CD14-positive monocyte (primary cell): ENCODE measurements around the gene PNPLA3. TPM values are rescaled to one million over a fixed set of nuclear protein-coding genes. Genes with fewer than 3 reads are reported as not detected.

Experiments used
- DNase-seq, 3 donors: peaks; one replicate each; pipeline ENCODE4 v3.0.0-alpha.2; 2011 to 2022
- H2AFZ ChIP-seq: 2 replicates; pipeline ENCODE4 v1.6.0; 2012; ENCODE audit warnings: mild to moderate bottlenecking, low read depth, low read length, inconsistent platforms; ENCODE audit not compliant: insufficient read depth, poor library complexity, severe bottlenecking
- H3K27ac ChIP-seq, 2 donors: 1 replicate in 1 of 2; 2 replicates in 1 of 2; pipeline ENCODE4 v1.5.1; 2012 to 2013; ENCODE audit warnings: low read length in 2 of 2, control low read depth in 1 of 2, inconsistent platforms in 1 of 2, low read depth in 1 of 2, mild to moderate bottlenecking in 1 of 2
- H3K27me3 ChIP-seq, 2 donors: one replicate each; pipeline versions ENCODE4 v1.6.0 to v1.6.1; 2011 to 2013; ENCODE audit warnings: low read length in 2 of 2; ENCODE audit not compliant: control insufficient read depth in 2 of 2, insufficient read depth in 2 of 2
- H3K36me3 ChIP-seq, 2 donors: replicated peaks in 1 of 2; 1 replicate in 1 of 2; 2 replicates in 1 of 2; pipeline versions ENCODE4 v1.5.1 to v1.6.1; 2012 to 2013; ENCODE audit warnings: low read length in 2 of 2, control low read depth in 1 of 2, inconsistent platforms in 1 of 2, mild to moderate bottlenecking in 1 of 2; ENCODE audit not compliant: insufficient read depth in 2 of 2, control insufficient read depth in 1 of 2
- H3K4me1 ChIP-seq, 2 donors: 1 replicate in 1 of 2; 2 replicates in 1 of 2; pipeline versions ENCODE4 v1.5.1 to v1.6.1; 2012 to 2013; ENCODE audit warnings: low read length in 2 of 2, control low read depth in 1 of 2, inconsistent platforms in 1 of 2, mild to moderate bottlenecking in 1 of 2, moderate library complexity in 1 of 2; ENCODE audit not compliant: insufficient read depth in 2 of 2, control insufficient read depth in 1 of 2
- H3K4me2 ChIP-seq: replicated peaks from 2 replicates; pipeline ENCODE3; 2012; ENCODE audit warnings: low read length, moderate library complexity, mild to moderate bottlenecking; ENCODE audit not compliant: poor library complexity, severe bottlenecking; ENCODE audit errors: extremely low read depth
- H3K4me3 ChIP-seq, 3 experiments: fragments of 200-600 bp in 1 of 3; sonication (generic) in 1 of 3; replicated peaks in 1 of 3; 1 replicate in 2 of 3; 2 replicates in 1 of 3; pipeline ENCODE4 v1.5.1; 2011 to 2013; ENCODE audit warnings: low read length in 3 of 3, mild to moderate bottlenecking in 3 of 3, control low read depth in 2 of 3, low read depth in 2 of 3, inconsistent platforms in 1 of 3, moderate library complexity in 1 of 3
- H3K79me2 ChIP-seq: 2 replicates; pipeline ENCODE4 v1.6.0; 2012; ENCODE audit warnings: mild to moderate bottlenecking, control low read depth, inconsistent platforms, low read length, moderate library complexity; ENCODE audit not compliant: insufficient read depth
- H3K9ac ChIP-seq: 2 replicates; pipeline ENCODE4 v1.6.0; 2017; ENCODE audit warnings: low read length, mild to moderate bottlenecking; ENCODE audit not compliant: insufficient read depth, poor library complexity, severe bottlenecking
- H3K9me3 ChIP-seq, 2 donors: replicated peaks in 1 of 2; 1 replicate in 1 of 2; 2 replicates in 1 of 2; pipeline versions ENCODE4 v1.5.1 to v1.6.1; 2012 to 2013; ENCODE audit warnings: low read length in 2 of 2, control low read depth in 1 of 2; ENCODE audit not compliant: control insufficient read depth in 1 of 2, insufficient read depth in 1 of 2
- H4K20me1 ChIP-seq: 2 replicates; pipeline ENCODE4 v1.6.0; 2012; ENCODE audit warnings: mild to moderate bottlenecking, low read length, control low read depth, moderate library complexity; ENCODE audit not compliant: insufficient read depth
- H3K27ac Mint-ChIP-seq, 7 donors: one replicate each; pipeline ENCODE4 v1.8.0; 2020; ENCODE audit warnings: mild to moderate bottlenecking in 7 of 7, mixed read lengths in 7 of 7, moderate library complexity in 6 of 7, inconsistent platforms in 2 of 7
- H3K27me3 Mint-ChIP-seq, 3 donors: one replicate each; pipeline ENCODE4 v1.8.0; 2021 to 2022; ENCODE audit warnings: low read depth in 3 of 3, mild to moderate bottlenecking in 3 of 3, mixed read lengths in 3 of 3, moderate library complexity in 3 of 3, inconsistent platforms in 1 of 3
- H3K36me3 Mint-ChIP-seq, 2 donors: one replicate each; pipeline ENCODE4 v1.8.0; 2020; ENCODE audit warnings: mixed read lengths in 2 of 2, inconsistent platforms in 1 of 2, mild to moderate bottlenecking in 1 of 2
- H3K4me1 Mint-ChIP-seq: one replicate; pipeline ENCODE4 v1.8.0; 2020; ENCODE audit warnings: mild to moderate bottlenecking, mixed read lengths
- H3K4me3 Mint-ChIP-seq, 2 donors: one replicate each; pipeline ENCODE4 v1.8.0; 2020; ENCODE audit warnings: mild to moderate bottlenecking in 2 of 2, mixed read lengths in 2 of 2, moderate library complexity in 1 of 2
- H3K9me3 Mint-ChIP-seq, 7 donors: one replicate each; pipeline ENCODE4 v1.8.0; 2020 to 2022; ENCODE audit warnings: mixed read lengths in 7 of 7, mild to moderate bottlenecking in 6 of 7, moderate library complexity in 6 of 7, inconsistent platforms in 2 of 7
- WGBS: methylation state at CpG from one replicate; pipeline ENCODE4 v1.1.5; 2013; ENCODE audit warnings: missing lambda C conversion rate; ENCODE audit not compliant: insufficient coverage; 5-methylcytosine and 5-hydroxymethylcytosine counted together
- intact Hi-C, 2 donors: fragments of 100-400 bp; cut with micrococcal nuclease; formaldehyde crosslinking; loops; one replicate each; pipeline versions ENCODE4 v1.15.0 to v1.15.1; 2023
- polyA plus RNA-seq, 3 donors: library from polyadenylated mRNA; depleted of rRNA in 1 of 3; unstranded in 2 of 3; stranded (reverse) in 1 of 3; fragments of 300-500 nt in 2 of 3; fragments of >200 nt in 1 of 3; fragmentation: Illumina TruSeq in 2 of 3; gene quantifications; 1 replicate in 2 of 3; 2 replicates in 1 of 3; pipeline ENCODE4 v1.2.3, GENCODE V29; 2012 to 2021
- TF ChIP-seq, protein P1 (sequence below): fragments of 200-600 bp; IDR thresholded peaks from one replicate; pipeline ENCODE4 v1.8.0; 2022; ENCODE audit warnings: antibody characterized with exemption, mild to moderate bottlenecking

The PNPLA3 gene
- polyA plus RNA-seq, 3 donors, result not detected

GRCh38 chr22:43924877-43925276 lies 1.3 kb downstream of the PNPLA3 start:
- TF ChIP-seq, protein P1, sequence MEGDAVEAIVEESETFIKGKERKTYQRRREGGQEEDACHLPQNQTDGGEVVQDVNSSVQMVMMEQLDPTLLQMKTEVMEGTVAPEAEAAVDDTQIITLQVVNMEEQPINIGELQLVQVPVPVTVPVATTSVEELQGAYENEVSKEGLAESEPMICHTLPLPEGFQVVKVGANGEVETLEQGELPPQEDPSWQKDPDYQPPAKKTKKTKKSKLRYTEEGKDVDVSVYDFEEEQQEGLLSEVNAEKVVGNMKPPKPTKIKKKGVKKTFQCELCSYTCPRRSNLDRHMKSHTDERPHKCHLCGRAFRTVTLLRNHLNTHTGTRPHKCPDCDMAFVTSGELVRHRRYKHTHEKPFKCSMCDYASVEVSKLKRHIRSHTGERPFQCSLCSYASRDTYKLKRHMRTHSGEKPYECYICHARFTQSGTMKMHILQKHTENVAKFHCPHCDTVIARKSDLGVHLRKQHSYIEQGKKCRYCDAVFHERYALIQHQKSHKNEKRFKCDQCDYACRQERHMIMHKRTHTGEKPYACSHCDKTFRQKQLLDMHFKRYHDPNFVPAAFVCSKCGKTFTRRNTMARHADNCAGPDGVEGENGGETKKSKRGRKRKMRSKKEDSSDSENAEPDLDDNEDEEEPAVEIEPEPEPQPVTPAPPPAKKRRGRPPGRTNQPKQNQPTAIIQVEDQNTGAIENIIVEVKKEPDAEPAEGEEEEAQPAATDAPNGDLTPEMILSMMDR, result no peak
- 72% methylated on average over 6 of the region's 7 CpGs for WGBS
- Histone ChIP-seq H3K27me3 (peaks cover 13 to 38% of the 10 kb centered on the region in 2 donors), H2AFZ (no peak overlapping the region), H3K36me3 (no peaks in the 10 kb centered on the region), H3K4me2 (no peak overlapping the region), H3K4me3 (no peak overlapping the region), H3K9ac (no peak overlapping the region), H3K79me2 (no peaks in the 10 kb centered on the region), H4K20me1 (no peaks in the 10 kb centered on the region), H3K4me1 (peaks cover 22 to 23% of the 10 kb centered on the region in 2 donors), H3K9me3 (peaks cover 5 to 7% of the 10 kb centered on the region in 2 donors), H3K27ac (no peak overlapping the region)
- H3K27me3 Mint-ChIP-seq, result peaks cover 28 to 48% (median 43%) of the 10 kb centered on the region in 3 donors
- peaks cover 0 to 15% (median 13%) of the 10 kb centered on the region in 7 donors for H3K9me3 Mint-ChIP-seq
- no peak for DNase-seq
- peaks cover 0 to 2% of the 10 kb centered on the region in 2 donors for H3K36me3 Mint-ChIP-seq
- peaks cover 21% of the 10 kb centered on the region for H3K4me1 Mint-ChIP-seq
- H3K27ac Mint-ChIP-seq, result no peak overlapping the region
- peak overlapping the region; percentile 63 to 73 for H3K4me3 Mint-ChIP-seq
- intact Hi-C loops, result no loop called here

- Mint-ChIP-seq H3K4me3 (peak overlapping the region; percentile 4 to 73), H3K9me3 (peaks cover 0 to 15% (median 13%) of the 10 kb centered on the region in 7 donors), H3K4me1 (peaks cover 21% of the 10 kb centered on the region), H3K27me3 (peaks cover 28 to 45% (median 43%) of the 10 kb centered on the region in 3 donors), H3K36me3 (peaks cover 0 to 2% of the 10 kb centered on the region in 2 donors), H3K27ac (peak overlapping the region in 1 of 7 donors; percentile 48)
- Histone ChIP-seq H3K4me3 (no peak overlapping the region), H3K36me3 (no peaks in the 10 kb centered on the region), H3K27ac (no peak overlapping the region), H4K20me1 (no peaks in the 10 kb centered on the region), H3K79me2 (no peaks in the 10 kb centered on the region), H2AFZ (no peak overlapping the region), H3K4me1 (peaks cover 22 to 23% of the 10 kb centered on the region in 2 donors), H3K9me3 (peaks cover 5 to 7% of the 10 kb centered on the region in 2 donors), H3K27me3 (peaks cover 13 to 38% of the 10 kb centered on the region in 2 donors), H3K4me2 (no peak overlapping the region), H3K9ac (no peak overlapping the region)
- WGBS, result 79% methylated on average over 5 of the region's 6 CpGs
- intact Hi-C loops, result no loop called here
- TF ChIP-seq, protein P1, result no peak
- DNase-seq, result no peak
These were observed 2.1 kb downstream of the PNPLA3 start for GRCh38 chr22:43925433-43926348.
